ENCODE data around the gene AHDC1.

DNA sequence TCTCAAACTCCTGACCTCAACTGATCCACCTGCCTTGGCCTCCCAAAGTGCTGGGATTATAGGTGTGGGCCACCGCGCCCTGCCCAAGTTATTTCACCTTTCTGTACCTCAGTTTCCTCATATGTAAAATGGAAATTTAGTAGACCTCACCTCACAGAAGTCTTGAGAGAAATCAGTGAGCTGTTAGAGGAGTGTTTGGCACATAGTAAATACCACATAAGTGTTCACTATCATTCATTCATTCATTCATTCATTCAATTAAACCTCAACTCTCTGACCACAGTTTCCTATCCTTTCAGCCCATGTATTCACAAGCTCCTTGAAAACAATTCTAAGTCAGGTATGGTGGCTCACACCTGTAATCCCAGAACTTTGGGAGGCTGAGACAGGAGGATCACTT lies 34.9 kb upstream of the AHDC1 start:
- TF ChIP-seq CTCF (conservative IDR thresholded peaks at IDR 0.05 in 1 of 2, IDR thresholded peaks at IDR 0.05 in 1 of 2; ENCODE audit: low read depth in 1 of 2, low read length in 2 of 2) = no peak
- TF ChIP-seq EZH2 (IDR thresholded peaks at IDR 0.05; ENCODE audit: low read length, missing control alignments) = no peak

Data from fibroblast of lung (primary cell).